Activated CD4-positive, alpha-beta memory T cell treated with anti-CD3 and anti-CD28 coated beads for 36 hours (primary cell): ENCODE data around the gene PRR18. TPM values are rescaled to one million over a fixed set of nuclear protein-coding genes. Genes with fewer than 3 reads are reported as not detected.

Experiments used
- CTCF ChIA-PET: fragments of 350-600 bp; sonication (Branson Sonifier 250); formaldehyde crosslinking; loops from one replicate; lab custom pipeline; 2021; ENCODE audit warnings: antibody characterized with exemption, inconsistent platforms; lab: Charles Lee
- POLR2A ChIA-PET: fragments of 350-600 bp; sonication (Branson Sonifier 250); formaldehyde crosslinking; loops from one replicate; lab custom pipeline; 2021; ENCODE audit warnings: antibody characterized with exemption; lab: Charles Lee
- DNase-seq: peaks from one replicate; pipeline ENCODE4 v3.0.0-alpha.2; 2020
- H3K27ac Mint-ChIP-seq: one replicate; pipeline ENCODE4 v1.8.0; 2021; ENCODE audit warnings: mixed read lengths
- H3K27me3 Mint-ChIP-seq: one replicate; pipeline ENCODE4 v1.8.0; 2021; ENCODE audit warnings: mixed read lengths
- H3K36me3 Mint-ChIP-seq: one replicate; pipeline ENCODE4 v1.8.0; 2021; ENCODE audit warnings: mixed read lengths
- H3K4me1 Mint-ChIP-seq: one replicate; pipeline ENCODE4 v1.8.0; 2021; ENCODE audit warnings: low read depth, mixed read lengths
- H3K4me3 Mint-ChIP-seq: one replicate; pipeline ENCODE4 v1.8.0; 2021; ENCODE audit warnings: mild to moderate bottlenecking, mixed read lengths
- H3K9me3 Mint-ChIP-seq: one replicate; pipeline ENCODE4 v1.8.0; 2021; ENCODE audit warnings: mixed read lengths
- intact Hi-C: fragments of 100-400 bp; cut with micrococcal nuclease; formaldehyde crosslinking; loops from one replicate; pipeline ENCODE4 v1.15.1; 2023
- total RNA-seq, 2 experiments: library from RNA; stranded (reverse); gene quantifications; one replicate each; pipeline ENCODE4 v1.2.3, GENCODE V29; 2021

PRR18 gene
- total RNA-seq, 2 experiments from 2014 or later: 0.17 TPM; not detected in 1

GRCh38 chr6:166331503-166332415, 23.6 kb upstream of the PRR18 start:
- Mint-ChIP-seq H3K9me3 (no peaks in the 10 kb centered on the region), H3K4me3 (no peak overlapping the region), H3K4me1 (peaks cover 50% of the 10 kb centered on the region), H3K27ac (no peak overlapping the region), H3K36me3 (peaks cover 28% of the 10 kb centered on the region), H3K27me3 (no peaks in the 10 kb centered on the region)
- ChIA-PET POLR2A (no interaction called here), CTCF (no interaction called here)
- DNase-seq: no peak
- intact Hi-C loops: no loop called here

- CTCF ChIA-PET: no interaction called here
Observed at GRCh38 chr6:166330612-166331011, 22.4 kb upstream of the PRR18 start.

GRCh38 chr6:166325383-166326042, 17.3 kb upstream of the PRR18 start:
- Mint-ChIP-seq H3K4me3 (no peak overlapping the region), H3K27ac (no peak overlapping the region), H3K4me1 (no peaks in the 10 kb centered on the region), H3K9me3 (no peaks in the 10 kb centered on the region), H3K27me3 (no peaks in the 10 kb centered on the region), H3K36me3 (peaks cover 26% of the 10 kb centered on the region)
- no peak for DNase-seq
- intact Hi-C loops: no loop called here
- POLR2A ChIA-PET: no interaction called here
- CTCF ChIA-PET: interaction anchor here (1.0 to 2.5 kb wide), 2 partner anchors 12 to 75 kb away, joined by 5 to 9 read pairs; no protein-coding TSS in a partner anchor

More at GRCh38 chr6:166330612-166331011, 22.4 kb upstream of the PRR18 start:
- POLR2A ChIA-PET: interaction anchor here (0.6 kb wide), 1 partner anchor 10 kb away, joined by 3 read pairs; no protein-coding TSS in a partner anchor
- no peaks in the 10 kb centered on the region for H3K27me3 Mint-ChIP-seq
- no peak overlapping the region for H3K27ac Mint-ChIP-seq
- intact Hi-C loops: no loop called here
- DNase-seq: no peak
- H3K9me3 Mint-ChIP-seq: no peaks in the 10 kb centered on the region
- peaks cover 40% of the 10 kb centered on the region for H3K4me1 Mint-ChIP-seq
- H3K4me3 Mint-ChIP-seq: no peak overlapping the region
- H3K36me3 Mint-ChIP-seq: peaks cover 26% of the 10 kb centered on the region

GRCh38 chr6:166323395-166323794, 15.2 kb upstream of the PRR18 start:
- Mint-ChIP-seq H3K27me3 (no peaks in the 10 kb centered on the region), H3K4me3 (no peak overlapping the region), H3K4me1 (no peaks in the 10 kb centered on the region), H3K9me3 (no peaks in the 10 kb centered on the region), H3K36me3 (peaks cover 20% of the 10 kb centered on the region), H3K27ac (no peak overlapping the region)
- ChIA-PET POLR2A (no interaction called here), CTCF (interaction anchor here (0.9 to 1.3 kb wide), 2 partner anchors 10 to 58 kb away, joined by 5 read pairs; no protein-coding TSS in a partner anchor)
- DNase-seq: no peak
- intact Hi-C loops: no loop called here

- H3K27ac Mint-ChIP-seq: no peak overlapping the region
- no peak overlapping the region for H3K4me3 Mint-ChIP-seq
- no peaks in the 10 kb centered on the region for H3K9me3 Mint-ChIP-seq
- DNase-seq: no peak
- intact Hi-C loops: no loop called here
- no peaks in the 10 kb centered on the region for H3K27me3 Mint-ChIP-seq
- CTCF ChIA-PET: interaction anchor here (1.3 to 3.4 kb wide), 2 partner anchors 63 to 81 kb away, joined by 5 to 15 read pairs; no protein-coding TSS in a partner anchor
- POLR2A ChIA-PET: no interaction called here
- H3K4me1 Mint-ChIP-seq: no peaks in the 10 kb centered on the region
- H3K36me3 Mint-ChIP-seq: peaks cover 7% of the 10 kb centered on the region
Observed at GRCh38 chr6:166318649-166319600, 10.7 kb upstream of the PRR18 start.

DNA sequence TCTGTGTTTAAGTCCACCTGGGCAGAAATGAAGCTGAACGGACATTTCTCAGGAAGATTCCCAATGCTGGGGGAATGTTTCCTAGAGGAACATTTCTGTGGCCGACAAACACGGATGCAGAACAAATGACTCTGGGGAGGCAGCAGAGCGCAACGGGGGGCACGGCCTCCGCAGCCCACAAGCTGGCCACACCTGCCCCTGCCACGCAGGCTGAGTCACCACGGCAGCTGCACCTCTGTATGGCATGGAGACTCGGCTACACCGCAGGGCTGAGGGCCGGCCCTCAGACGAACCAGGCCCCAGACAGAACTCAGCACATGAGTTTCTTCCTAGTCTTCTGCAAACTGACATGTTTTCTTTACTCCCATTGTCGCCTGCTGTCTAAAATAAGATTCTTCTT, 10.0 kb upstream of the PRR18 start:
- CTCF ChIA-PET: interaction anchor here (1.3 kb wide), 1 partner anchor 63 kb away, joined by 5 read pairs; no protein-coding TSS in a partner anchor
- no peaks in the 10 kb centered on the region for H3K4me1 Mint-ChIP-seq
- H3K27ac Mint-ChIP-seq: no peak overlapping the region
- H3K4me3 Mint-ChIP-seq: no peak overlapping the region
- DNase-seq: no peak
- POLR2A ChIA-PET: no interaction called here
- H3K27me3 Mint-ChIP-seq: no peaks in the 10 kb centered on the region
- intact Hi-C loops: no loop called here
- no peaks in the 10 kb centered on the region for H3K9me3 Mint-ChIP-seq
- peaks cover 5% of the 10 kb centered on the region for H3K36me3 Mint-ChIP-seq

DNA sequence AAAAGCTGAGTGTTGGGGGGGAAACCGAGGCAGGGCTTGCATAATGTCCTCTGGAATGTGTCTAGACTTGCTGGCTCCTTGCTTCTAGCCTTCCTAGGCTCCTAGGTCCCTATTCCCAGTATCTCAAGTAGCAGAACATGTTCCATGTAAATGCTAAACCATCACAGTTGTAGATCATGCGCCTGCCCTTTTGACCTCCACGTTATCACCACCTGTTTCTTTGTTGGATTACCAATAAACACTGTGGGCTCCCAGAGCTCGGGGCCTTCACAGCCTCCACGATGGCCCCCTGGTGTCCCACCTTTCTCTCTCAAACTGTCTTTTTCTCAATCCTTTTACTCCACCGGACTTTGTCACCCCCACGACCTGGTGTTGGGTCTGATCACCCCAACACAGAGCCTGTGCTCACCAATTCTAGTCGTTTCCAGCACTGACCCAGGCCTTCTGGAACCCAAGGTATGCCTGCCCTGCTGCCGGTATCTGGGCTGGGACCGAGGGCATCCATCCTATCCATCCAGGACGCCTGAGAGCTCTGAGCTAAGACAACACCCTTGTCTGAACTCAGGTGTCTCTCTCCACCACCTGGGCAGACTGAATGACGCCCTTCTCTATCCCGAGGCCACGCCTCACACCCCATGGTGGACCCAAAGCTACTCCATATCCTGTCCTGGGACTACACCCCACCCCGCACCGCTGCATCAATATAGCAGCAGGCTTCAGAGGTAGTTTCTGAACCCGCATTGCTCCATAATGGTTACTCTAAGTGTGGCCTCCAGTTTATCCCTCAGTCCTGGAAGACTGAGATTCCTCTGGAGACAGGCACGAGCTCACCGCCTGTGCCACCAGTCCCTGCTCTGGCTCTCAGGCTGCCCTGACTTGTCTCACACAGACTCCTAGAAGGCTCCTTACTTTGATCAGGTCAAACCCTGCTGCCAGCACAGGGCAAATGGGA, 9.3 kb upstream of the PRR18 start:
- H3K27ac Mint-ChIP-seq: no peak overlapping the region
- H3K4me3 Mint-ChIP-seq: no peak overlapping the region
- H3K4me1 Mint-ChIP-seq: no peaks in the 10 kb centered on the region
- CTCF ChIA-PET: interaction anchor here (1.3 kb wide), 1 partner anchor 64 kb away, joined by 5 read pairs; no protein-coding TSS in a partner anchor
- intact Hi-C loops: no loop called here
- DNase-seq: no peak
- no peaks in the 10 kb centered on the region for H3K27me3 Mint-ChIP-seq
- H3K9me3 Mint-ChIP-seq: no peaks in the 10 kb centered on the region
- peaks cover 2% of the 10 kb centered on the region for H3K36me3 Mint-ChIP-seq
- POLR2A ChIA-PET: no interaction called here

- H3K36me3 Mint-ChIP-seq: no peaks in the 10 kb centered on the region
- intact Hi-C loops: no loop called here
- no peaks in the 10 kb centered on the region for H3K4me1 Mint-ChIP-seq
- H3K4me3 Mint-ChIP-seq: no peak overlapping the region
- no peaks in the 10 kb centered on the region for H3K27me3 Mint-ChIP-seq
- no peak overlapping the region for H3K27ac Mint-ChIP-seq
- DNase-seq: no peak
- CTCF ChIA-PET: no interaction called here
- POLR2A ChIA-PET: no interaction called here
- no peaks in the 10 kb centered on the region for H3K9me3 Mint-ChIP-seq
Observed at GRCh38 chr6:166315436-166315835, 7.2 kb upstream of the PRR18 start.

GRCh38 chr6:166314454-166314853, 6.3 kb upstream of the PRR18 start:
- H3K4me1 Mint-ChIP-seq: no peaks in the 10 kb centered on the region
- H3K27ac Mint-ChIP-seq: no peak overlapping the region
- ChIA-PET CTCF (interaction anchor here (1.2 to 6.3 kb wide), 10 partner anchors 12 to 167 kb away, joined by 3 to 80 read pairs (median 7); partner anchors contain the start of gene SFT2D1), POLR2A (no interaction called here)
- peaks cover 8% of the 10 kb centered on the region for H3K27me3 Mint-ChIP-seq
- no peak for DNase-seq
- H3K9me3 Mint-ChIP-seq: no peaks in the 10 kb centered on the region
- intact Hi-C loops: loop anchor here (5.0 kb wide), 1 partner anchor 37 kb away; no protein-coding TSS in a partner anchor
- no peak overlapping the region for H3K4me3 Mint-ChIP-seq
- no peaks in the 10 kb centered on the region for H3K36me3 Mint-ChIP-seq

DNA sequence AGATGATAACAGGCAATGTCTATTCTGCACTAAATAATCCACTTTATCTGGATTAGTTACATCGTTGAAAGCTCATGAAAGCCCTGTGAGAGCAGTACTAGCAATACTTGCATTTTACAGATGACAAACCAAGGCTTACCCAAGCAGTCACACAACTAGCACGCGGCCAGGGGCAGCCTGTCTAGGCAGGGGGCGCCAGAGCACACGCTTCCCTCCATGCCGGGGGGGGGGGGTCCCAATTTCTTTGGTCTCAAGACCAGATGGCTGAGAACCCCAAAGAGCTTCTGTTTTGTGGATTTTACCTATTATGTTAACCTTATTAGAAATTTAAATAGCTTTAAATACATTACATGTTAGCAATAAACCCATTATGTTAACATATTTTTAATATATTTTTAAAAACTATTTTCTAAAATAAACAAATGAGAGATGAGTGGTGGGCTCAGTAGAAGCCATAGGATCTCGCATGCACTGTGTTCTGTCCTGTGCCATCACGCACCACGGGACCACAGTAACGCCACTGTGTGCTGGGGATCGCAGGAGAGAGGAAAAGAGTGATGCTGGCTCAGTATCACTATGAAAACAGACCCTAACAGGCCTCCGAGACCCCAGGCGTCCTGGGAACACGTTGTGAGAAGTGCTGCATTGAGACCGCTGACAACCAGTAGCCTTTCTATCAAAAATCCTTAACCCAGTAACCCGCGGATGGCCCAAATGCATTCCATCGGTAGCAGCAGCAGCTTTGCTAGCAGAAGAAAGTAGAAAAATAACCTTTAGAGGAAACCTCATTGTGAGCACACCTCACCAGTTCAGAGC, 5.3 kb upstream of the PRR18 start:
- H3K9me3 Mint-ChIP-seq: no peaks in the 10 kb centered on the region
- no peak overlapping the region for H3K27ac Mint-ChIP-seq
- H3K4me1 Mint-ChIP-seq: no peaks in the 10 kb centered on the region
- no peak overlapping the region for H3K4me3 Mint-ChIP-seq
- POLR2A ChIA-PET: no interaction called here
- CTCF ChIA-PET: interaction anchor here (0.6 to 6.3 kb wide), 24 partner anchors 9 to 443 kb away, joined by 3 to 80 read pairs (median 4); partner anchors contain the start of gene SFT2D1
- intact Hi-C loops: loop anchor here (1.0 to 5.0 kb wide), 3 partner anchors 36 to 87 kb away; no protein-coding TSS in a partner anchor
- peaks cover 18% of the 10 kb centered on the region for H3K27me3 Mint-ChIP-seq
- H3K36me3 Mint-ChIP-seq: no peaks in the 10 kb centered on the region
- DNase-seq: peak; percentile 65
